ENCODE results near the gene TRPC4AP. TPM values are rescaled to one million over a fixed set of nuclear protein-coding genes. Genes with fewer than 3 reads are reported as not detected.

The TRPC4AP gene
- total RNA-seq, 2 donors from 2014 or later: 52.8 to 63.2 TPM

GRCh38 chr20:35018590-35019371, 73.8 kb downstream of the TRPC4AP start:
- no peak overlapping the region for H3K27ac ChIP-seq

GRCh38 chr20:35017099-35017835, 75.3 kb downstream of the TRPC4AP start:
- Histone ChIP-seq H3K4me1 (no peaks in the 10 kb centered on the region), H3K27me3 (no peaks in the 10 kb centered on the region), H3K36me3 (peaks cover 12% of the 10 kb centered on the region), H3K9ac (ENCODE audit: low read depth in 2 of 2, low read length in 2 of 2) (no peak overlapping the region), H3K9me3 (no peaks in the 10 kb centered on the region), H3K27ac (no peak overlapping the region), H3K4me3 (no peak overlapping the region)
- DNase-seq: no peak
- intact Hi-C loops (cut with DNase I): no loop called here
- no peak for TF ChIP-seq CTCF (IDR thresholded peaks at IDR 0.05)

More at GRCh38 chr20:35018590-35019371, 73.8 kb downstream of the TRPC4AP start:
- no peaks in the 10 kb centered on the region for H3K27me3 ChIP-seq
- H3K9me3 ChIP-seq: no peaks in the 10 kb centered on the region
- no peak for DNase-seq
- no peak overlapping the region for H3K9ac ChIP-seq (ENCODE audit: low read depth in 2 of 2, low read length in 2 of 2)
- H3K36me3 ChIP-seq: peaks cover 4% of the 10 kb centered on the region
- intact Hi-C loops (cut with DNase I): no loop called here
- H3K4me1 ChIP-seq: no peaks in the 10 kb centered on the region
- TF ChIP-seq CTCF (IDR thresholded peaks at IDR 0.05): no peak
- no peak overlapping the region for H3K4me3 ChIP-seq

GRCh38 chr20:35015863-35016193, 76.8 kb downstream of the TRPC4AP start:
- Histone ChIP-seq H3K4me1 (no peaks in the 10 kb centered on the region), H3K27ac (no peak overlapping the region), H3K9me3 (no peaks in the 10 kb centered on the region), H3K4me3 (no peak overlapping the region), H3K27me3 (no peaks in the 10 kb centered on the region), H3K36me3 (peaks cover 19% of the 10 kb centered on the region), H3K9ac (ENCODE audit: low read depth in 2 of 2, low read length in 2 of 2) (no peak overlapping the region)
- DNase-seq: no peak
- no peak for TF ChIP-seq CTCF (IDR thresholded peaks at IDR 0.05)
- intact Hi-C loops (cut with DNase I): no loop called here

GRCh38 chr20:35014537-35014936, 78.1 kb downstream of the TRPC4AP start:
- TF ChIP-seq CTCF (IDR thresholded peaks at IDR 0.05): no peak
- H3K4me3 ChIP-seq: no peak overlapping the region
- no peaks in the 10 kb centered on the region for H3K4me1 ChIP-seq
- no peak overlapping the region for H3K9ac ChIP-seq (ENCODE audit: low read depth in 2 of 2, low read length in 2 of 2)
- no peaks in the 10 kb centered on the region for H3K9me3 ChIP-seq
- intact Hi-C loops (cut with DNase I): no loop called here
- no peaks in the 10 kb centered on the region for H3K27me3 ChIP-seq
- H3K27ac ChIP-seq: no peak overlapping the region
- peaks cover 25% of the 10 kb centered on the region for H3K36me3 ChIP-seq
- no peak for DNase-seq

GRCh38 chr20:35013421-35014411, 78.9 kb downstream of the TRPC4AP start:
- H3K4me1 ChIP-seq: no peaks in the 10 kb centered on the region
- H3K36me3 ChIP-seq: peaks cover 31% of the 10 kb centered on the region
- no peaks in the 10 kb centered on the region for H3K9me3 ChIP-seq
- no peak for TF ChIP-seq CTCF (IDR thresholded peaks at IDR 0.05)
- no peak for DNase-seq
- no peak overlapping the region for H3K9ac ChIP-seq (ENCODE audit: low read depth in 2 of 2, low read length in 2 of 2)
- no peaks in the 10 kb centered on the region for H3K27me3 ChIP-seq
- no peak overlapping the region for H3K27ac ChIP-seq
- H3K4me3 ChIP-seq: no peak overlapping the region
- intact Hi-C loops (cut with DNase I): no loop called here

All from colonic mucosa (tissue), 4 donors.